Gastrocnemius medialis (tissue), 4 donors: ENCODE measurements around the gene PYY. TPM values are rescaled to one million over a fixed set of nuclear protein-coding genes. Genes with fewer than 3 reads are reported as not detected.

Experiments used
- total RNA-seq, 4 donors: library from RNA; depleted of rRNA; stranded (reverse); fragments of >200 nt; gene quantifications; one replicate each; pipeline versions ENCODE4 v1.1.0 to v1.2.3, GENCODE V29; 2016

The PYY gene
- total RNA-seq, 4 donors from 2014 or later, result not detected

Other genes starting within 250 kb of the PYY start
- not detected for gene SOST, start 195.1 kb downstream of the PYY start, total RNA-seq
- gene DUSP3, start 175.0 kb downstream of the PYY start, total RNA-seq, result 100 to 1,000 TPM; 121 to 184 (median 145) TPM
- gene CFAP97D1, start 173.5 kb downstream of the PYY start, total RNA-seq, result not detected
- 1 to 10 TPM in 2 of 4 donors, under 1 TPM in 2; 0.12 to 2.4 (median 1.1) TPM for gene MPP3, start 120.8 kb downstream of the PYY start, total RNA-seq
- 10 to 100 TPM; 18.4 to 28.2 (median 20.8) TPM for gene CD300LG, start 106.8 kb downstream of the PYY start, total RNA-seq
- gene MPP2, start 46.4 kb downstream of the PYY start, total RNA-seq, result 1 to 10 TPM in 2 of 4 donors, under 1 TPM in 1, not detected in 1; 0.39 to 3.2 (median 2.0) TPM
- not detected for gene PPY, start 11.5 kb downstream of the PYY start, total RNA-seq
- 1 to 10 TPM in 1 of 4 donors, under 1 TPM in 3; 0.13 to 1.2 (median 0.34) TPM for gene NAGS, start 50.7 kb upstream of the PYY start, total RNA-seq
- 10 to 100 TPM; 28.8 to 38.3 (median 36.4) TPM for gene TMEM101, start 61.0 kb upstream of the PYY start, total RNA-seq
- 10 to 100 TPM; 41.6 to 79.0 (median 56.5) TPM for gene LSM12, start 112.7 kb upstream of the PYY start, total RNA-seq
- 10 to 100 TPM; 30.5 to 40.5 (median 36.4) TPM for gene G6PC3, start 116.8 kb upstream of the PYY start, total RNA-seq
- 100 to 1,000 TPM in 2 of 4 donors, 10 to 100 TPM in 2; 36.5 to 301 (median 88.0) TPM for gene HDAC5, start 169.7 kb upstream of the PYY start, total RNA-seq
- gene HROB, start 188.0 kb upstream of the PYY start, total RNA-seq, result 1 to 10 TPM in 3 of 4 donors, under 1 TPM in 1; 0.97 to 7.4 (median 1.9) TPM
- 100 to 1,000 TPM in 1 of 4 donors, 10 to 100 TPM in 3; 13.2 to 134 (median 34.2) TPM for gene ASB16, start 216.8 kb upstream of the PYY start, total RNA-seq
- 10 to 100 TPM; 25.6 to 34.7 (median 27.4) TPM for gene TMUB2, start 233.0 kb upstream of the PYY start, total RNA-seq
- gene ATXN7L3, start 245.9 kb upstream of the PYY start, total RNA-seq, result 10 to 100 TPM; 39.3 to 46.0 (median 40.6) TPM